ENCODE data around the gene ZNF775.

DNA sequence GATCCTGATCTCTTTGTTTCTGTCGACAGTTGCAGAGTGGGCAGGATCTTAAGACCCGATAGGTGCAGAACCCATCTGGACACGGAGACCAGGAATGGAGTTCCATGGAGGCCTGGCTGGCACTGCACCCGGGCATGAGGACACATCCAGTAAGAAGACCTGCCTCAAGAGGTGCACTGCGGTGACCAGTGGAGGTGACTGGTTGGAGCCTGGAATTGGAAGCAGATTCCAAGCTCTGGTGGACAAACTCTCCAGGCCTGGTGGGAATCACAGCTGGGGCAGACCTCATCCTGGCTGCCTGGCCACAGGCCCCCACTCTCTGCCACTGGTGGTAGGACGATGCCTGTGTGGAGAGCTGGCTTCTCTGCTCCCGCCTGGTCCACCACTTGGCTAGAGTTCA lies 31.0 kb downstream of the ZNF775 start:
- TF ChIP-seq, protein P1, sequence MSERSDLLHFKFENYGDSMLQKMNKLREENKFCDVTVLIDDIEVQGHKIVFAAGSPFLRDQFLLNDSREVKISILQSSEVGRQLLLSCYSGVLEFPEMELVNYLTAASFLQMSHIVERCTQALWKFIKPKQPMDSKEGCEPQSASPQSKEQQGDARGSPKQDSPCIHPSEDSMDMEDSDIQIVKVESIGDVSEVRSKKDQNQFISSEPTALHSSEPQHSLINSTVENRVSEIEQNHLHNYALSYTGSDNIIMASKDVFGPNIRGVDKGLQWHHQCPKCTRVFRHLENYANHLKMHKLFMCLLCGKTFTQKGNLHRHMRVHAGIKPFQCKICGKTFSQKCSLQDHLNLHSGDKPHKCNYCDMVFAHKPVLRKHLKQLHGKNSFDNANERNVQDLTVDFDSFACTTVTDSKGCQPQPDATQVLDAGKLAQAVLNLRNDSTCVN (CRISPR knock-in tag; IDR thresholded peaks at IDR 0.05; ENCODE audit: borderline replicate concordance): no peak
- no peak for TF ChIP-seq ZNF530 (CRISPR knock-in tag; IDR thresholded peaks at IDR 0.05; ENCODE audit: low read depth)
- TF ChIP-seq, protein P2, sequence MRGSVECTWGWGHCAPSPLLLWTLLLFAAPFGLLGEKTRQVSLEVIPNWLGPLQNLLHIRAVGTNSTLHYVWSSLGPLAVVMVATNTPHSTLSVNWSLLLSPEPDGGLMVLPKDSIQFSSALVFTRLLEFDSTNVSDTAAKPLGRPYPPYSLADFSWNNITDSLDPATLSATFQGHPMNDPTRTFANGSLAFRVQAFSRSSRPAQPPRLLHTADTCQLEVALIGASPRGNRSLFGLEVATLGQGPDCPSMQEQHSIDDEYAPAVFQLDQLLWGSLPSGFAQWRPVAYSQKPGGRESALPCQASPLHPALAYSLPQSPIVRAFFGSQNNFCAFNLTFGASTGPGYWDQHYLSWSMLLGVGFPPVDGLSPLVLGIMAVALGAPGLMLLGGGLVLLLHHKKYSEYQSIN (CRISPR knock-in tag; IDR thresholded peaks at IDR 0.05; ENCODE audit: borderline replicate concordance): no peak
- TF ChIP-seq MZF1 (CRISPR knock-in tag; IDR thresholded peaks at IDR 0.05; ENCODE audit: borderline replicate concordance): no peak
- no peak for TF ChIP-seq CTCF (CRISPR knock-in tag; IDR thresholded peaks at IDR 0.05)
- TF ChIP-seq SALL2 (CRISPR knock-in tag; IDR thresholded peaks at IDR 0.05): no peak
- TF ChIP-seq KLF16 (CRISPR knock-in tag; IDR thresholded peaks at IDR 0.05): no peak
- no peak for TF ChIP-seq ZBTB21 (CRISPR knock-in tag; IDR thresholded peaks at IDR 0.05)
- no peak for TF ChIP-seq ZNF773 (CRISPR knock-in tag; IDR thresholded peaks at IDR 0.05; ENCODE audit: borderline replicate concordance)
- TF ChIP-seq AHDC1 (CRISPR knock-in tag; IDR thresholded peaks at IDR 0.05; ENCODE audit: borderline replicate concordance): no peak
- no peak for TF ChIP-seq POLR2AphosphoS5 (IDR thresholded peaks at IDR 0.05; ENCODE audit: low read depth, low read length)
- no peak for TF ChIP-seq ZNF207 (IDR thresholded peaks at IDR 0.05; ENCODE audit: borderline replicate concordance)
- TF ChIP-seq EP300 (IDR thresholded peaks at IDR 0.05; ENCODE audit: low read depth in 2 of 2, low read length in 2 of 2): no peak
- TF ChIP-seq EP300 (CRISPR knock-in tag; IDR thresholded peaks at IDR 0.05; ENCODE audit: borderline replicate concordance): no peak
- TF ChIP-seq POLR2A (IDR thresholded peaks at IDR 0.05; ENCODE audit: insufficient read depth in 1 of 2, low read depth in 2 of 2, low read length in 2 of 2): no peak
